ENCODE data around the gene ELANE. TPM values are rescaled to one million over a fixed set of nuclear protein-coding genes. Genes with fewer than 3 reads are reported as not detected.
A peak's percentile ranks its signal among the peaks of the same experiment; 100 is the strongest.

Gene ELANE
- 0.09 and 2.9 TPM in 2 replicates for total RNA-seq (ENCODE audit: low replicate concordance)

- no peak for DNase-seq (ENCODE audit: low read depth)
- H3K4me3 ChIP-seq (ENCODE audit: low read depth, low read length) = no peak within 1 kb of the TSS
- TF ChIP-seq CTCF (IDR thresholded peaks at IDR 0.05; ENCODE audit: insufficient read depth, low read length) = no peak
These were observed at the start of gene ELANE for GRCh38 chr19:852136-853013. TSS of gene ELANE (plus strand) at chr19:852303. CDS start at chr19:852329, 26 bp downstream.

GRCh38 chr19:802498-803098 lies 49.5 kb upstream of the ELANE start:
- H3K4me3 ChIP-seq (ENCODE audit: low read depth, low read length) = peak overlapping the region; percentile 55
- peak; percentile 30 for DNase-seq (ENCODE audit: low read depth)
- no peak for TF ChIP-seq CTCF (IDR thresholded peaks at IDR 0.05; ENCODE audit: insufficient read depth, low read length)

GRCh38 chr19:803099-803561 lies 49.0 kb upstream of the ELANE start:
- no peak for DNase-seq (ENCODE audit: low read depth)
- TF ChIP-seq CTCF (IDR thresholded peaks at IDR 0.05; ENCODE audit: insufficient read depth, low read length) = no peak
- peak overlapping the region; percentile 22 for H3K4me3 ChIP-seq (ENCODE audit: low read depth, low read length)

GRCh38 chr19:803686-804418 lies 48.3 kb upstream of the ELANE start:
- H3K4me3 ChIP-seq (ENCODE audit: low read depth, low read length) = no peak overlapping the region
- no peak for TF ChIP-seq CTCF (IDR thresholded peaks at IDR 0.05; ENCODE audit: insufficient read depth, low read length)
- no peak for DNase-seq (ENCODE audit: low read depth)

- no peak for TF ChIP-seq CTCF (IDR thresholded peaks at IDR 0.05; ENCODE audit: insufficient read depth, low read length)
- DNase-seq (ENCODE audit: low read depth) = no peak
- no peak overlapping the region for H3K4me3 ChIP-seq (ENCODE audit: low read depth, low read length)
These were observed 47.5 kb upstream of the ELANE start for GRCh38 chr19:804419-805165.

GRCh38 chr19:805166-805551 lies 46.9 kb upstream of the ELANE start:
- DNase-seq (ENCODE audit: low read depth) = no peak
- no peak overlapping the region for H3K4me3 ChIP-seq (ENCODE audit: low read depth, low read length)
- TF ChIP-seq CTCF (IDR thresholded peaks at IDR 0.05; ENCODE audit: insufficient read depth, low read length) = no peak

Data from fibroblast of the aortic adventitia (primary cell).